CD14-positive monocyte (primary cell): Measurements from ENCODE around the gene PARD6B. TPM values are rescaled to one million over a fixed set of nuclear protein-coding genes. Genes with fewer than 3 reads are reported as not detected.
"Not testable (repeated sequence)": the region's sequence is repeated elsewhere in the genome, so short reads cannot be mapped to it uniquely, and the experiment has no call there.

ENCODE experiments used
- DNase-seq, 3 donors: peaks; one replicate each; pipeline ENCODE4 v3.0.0-alpha.2; 2011 to 2022
- H2AFZ ChIP-seq: 2 replicates; pipeline ENCODE4 v1.6.0; 2012; ENCODE audit warnings: mild to moderate bottlenecking, low read depth, low read length, inconsistent platforms; ENCODE audit not compliant: insufficient read depth, poor library complexity, severe bottlenecking
- H3K27ac ChIP-seq, 2 donors: 1 replicate in 1 of 2; 2 replicates in 1 of 2; pipeline ENCODE4 v1.5.1; 2012 to 2013; ENCODE audit warnings: low read length in 2 of 2, control low read depth in 1 of 2, inconsistent platforms in 1 of 2, low read depth in 1 of 2, mild to moderate bottlenecking in 1 of 2
- H3K27me3 ChIP-seq, 2 donors: one replicate each; pipeline versions ENCODE4 v1.6.0 to v1.6.1; 2011 to 2013; ENCODE audit warnings: low read length in 2 of 2; ENCODE audit not compliant: control insufficient read depth in 2 of 2, insufficient read depth in 2 of 2
- H3K36me3 ChIP-seq, 2 donors: replicated peaks in 1 of 2; 1 replicate in 1 of 2; 2 replicates in 1 of 2; pipeline versions ENCODE4 v1.5.1 to v1.6.1; 2012 to 2013; ENCODE audit warnings: low read length in 2 of 2, control low read depth in 1 of 2, inconsistent platforms in 1 of 2, mild to moderate bottlenecking in 1 of 2; ENCODE audit not compliant: insufficient read depth in 2 of 2, control insufficient read depth in 1 of 2
- H3K4me1 ChIP-seq, 2 donors: 1 replicate in 1 of 2; 2 replicates in 1 of 2; pipeline versions ENCODE4 v1.5.1 to v1.6.1; 2012 to 2013; ENCODE audit warnings: low read length in 2 of 2, control low read depth in 1 of 2, inconsistent platforms in 1 of 2, mild to moderate bottlenecking in 1 of 2, moderate library complexity in 1 of 2; ENCODE audit not compliant: insufficient read depth in 2 of 2, control insufficient read depth in 1 of 2
- H3K4me2 ChIP-seq: replicated peaks from 2 replicates; pipeline ENCODE3; 2012; ENCODE audit warnings: low read length, moderate library complexity, mild to moderate bottlenecking; ENCODE audit not compliant: poor library complexity, severe bottlenecking; ENCODE audit errors: extremely low read depth
- H3K4me3 ChIP-seq, 3 experiments: fragments of 200-600 bp in 1 of 3; sonication (generic) in 1 of 3; replicated peaks in 1 of 3; 1 replicate in 2 of 3; 2 replicates in 1 of 3; pipeline ENCODE4 v1.5.1; 2011 to 2013; ENCODE audit warnings: low read length in 3 of 3, mild to moderate bottlenecking in 3 of 3, control low read depth in 2 of 3, low read depth in 2 of 3, inconsistent platforms in 1 of 3, moderate library complexity in 1 of 3
- H3K79me2 ChIP-seq: 2 replicates; pipeline ENCODE4 v1.6.0; 2012; ENCODE audit warnings: mild to moderate bottlenecking, control low read depth, inconsistent platforms, low read length, moderate library complexity; ENCODE audit not compliant: insufficient read depth
- H3K9ac ChIP-seq: 2 replicates; pipeline ENCODE4 v1.6.0; 2017; ENCODE audit warnings: low read length, mild to moderate bottlenecking; ENCODE audit not compliant: insufficient read depth, poor library complexity, severe bottlenecking
- H3K9me3 ChIP-seq, 2 donors: replicated peaks in 1 of 2; 1 replicate in 1 of 2; 2 replicates in 1 of 2; pipeline versions ENCODE4 v1.5.1 to v1.6.1; 2012 to 2013; ENCODE audit warnings: low read length in 2 of 2, control low read depth in 1 of 2; ENCODE audit not compliant: control insufficient read depth in 1 of 2, insufficient read depth in 1 of 2
- H4K20me1 ChIP-seq: 2 replicates; pipeline ENCODE4 v1.6.0; 2012; ENCODE audit warnings: mild to moderate bottlenecking, low read length, control low read depth, moderate library complexity; ENCODE audit not compliant: insufficient read depth
- H3K27ac Mint-ChIP-seq, 7 donors: one replicate each; pipeline ENCODE4 v1.8.0; 2020; ENCODE audit warnings: mild to moderate bottlenecking in 7 of 7, mixed read lengths in 7 of 7, moderate library complexity in 6 of 7, inconsistent platforms in 2 of 7
- H3K27me3 Mint-ChIP-seq, 3 donors: one replicate each; pipeline ENCODE4 v1.8.0; 2021 to 2022; ENCODE audit warnings: low read depth in 3 of 3, mild to moderate bottlenecking in 3 of 3, mixed read lengths in 3 of 3, moderate library complexity in 3 of 3, inconsistent platforms in 1 of 3
- H3K36me3 Mint-ChIP-seq, 2 donors: one replicate each; pipeline ENCODE4 v1.8.0; 2020; ENCODE audit warnings: mixed read lengths in 2 of 2, inconsistent platforms in 1 of 2, mild to moderate bottlenecking in 1 of 2
- H3K4me1 Mint-ChIP-seq: one replicate; pipeline ENCODE4 v1.8.0; 2020; ENCODE audit warnings: mild to moderate bottlenecking, mixed read lengths
- H3K4me3 Mint-ChIP-seq, 2 donors: one replicate each; pipeline ENCODE4 v1.8.0; 2020; ENCODE audit warnings: mild to moderate bottlenecking in 2 of 2, mixed read lengths in 2 of 2, moderate library complexity in 1 of 2
- H3K9me3 Mint-ChIP-seq, 7 donors: one replicate each; pipeline ENCODE4 v1.8.0; 2020 to 2022; ENCODE audit warnings: mixed read lengths in 7 of 7, mild to moderate bottlenecking in 6 of 7, moderate library complexity in 6 of 7, inconsistent platforms in 2 of 7
- WGBS: methylation state at CpG from one replicate; pipeline ENCODE4 v1.1.5; 2013; ENCODE audit warnings: missing lambda C conversion rate; ENCODE audit not compliant: insufficient coverage; 5-methylcytosine and 5-hydroxymethylcytosine counted together
- intact Hi-C, 2 donors: fragments of 100-400 bp; cut with micrococcal nuclease; formaldehyde crosslinking; loops; one replicate each; pipeline versions ENCODE4 v1.15.0 to v1.15.1; 2023
- polyA plus RNA-seq, 3 donors: library from polyadenylated mRNA; depleted of rRNA in 1 of 3; unstranded in 2 of 3; stranded (reverse) in 1 of 3; fragments of 300-500 nt in 2 of 3; fragments of >200 nt in 1 of 3; fragmentation: Illumina TruSeq in 2 of 3; gene quantifications; 1 replicate in 2 of 3; 2 replicates in 1 of 3; pipeline ENCODE4 v1.2.3, GENCODE V29; 2012 to 2021

The PARD6B gene
- polyA plus RNA-seq, 3 donors: 0.04 to 0.13 (median 0.13) TPM

DNA sequence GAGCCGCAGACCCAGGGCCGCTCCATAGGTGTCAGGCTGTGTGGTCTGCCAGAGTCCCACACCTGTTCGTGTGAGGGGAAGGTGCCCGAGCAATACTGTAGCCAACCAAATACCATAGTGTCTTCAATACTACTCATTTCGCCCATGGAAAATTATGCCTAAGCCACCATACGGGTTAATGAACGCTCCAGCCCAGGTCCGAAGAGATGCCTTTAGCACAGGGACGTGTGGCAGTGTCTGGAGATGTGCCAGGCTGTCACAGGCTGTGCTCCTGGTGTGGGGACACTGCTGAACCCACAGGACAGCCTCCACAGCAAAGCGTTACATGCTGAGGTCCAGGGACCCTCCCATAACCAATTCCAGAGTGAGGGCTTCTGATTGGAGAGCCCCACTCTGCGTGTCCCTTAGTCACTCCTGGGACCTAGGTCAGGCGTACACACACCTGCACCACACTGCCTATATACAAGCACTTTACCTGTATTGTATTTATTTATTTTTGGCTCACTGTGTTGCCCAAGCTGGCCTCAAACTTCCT lies 38.2 kb downstream of the PARD6B start:
- DNase-seq, H3K27me3 ChIP-seq, H3K4me2 ChIP-seq, H3K9me3 Mint-ChIP-seq, H3K4me1 Mint-ChIP-seq, H3K9ac ChIP-seq, H3K9me3 ChIP-seq, H3K79me2 ChIP-seq, H2AFZ ChIP-seq, H4K20me1 ChIP-seq, H3K36me3 Mint-ChIP-seq, H3K27ac Mint-ChIP-seq, H3K4me1 ChIP-seq, H3K36me3 ChIP-seq, H3K27ac ChIP-seq, H3K4me3 Mint-ChIP-seq, H3K4me3 ChIP-seq, H3K27me3 Mint-ChIP-seq: not testable (repeated sequence)
- 83% methylated on average over 4 of the region's 12 CpGs for WGBS
- intact Hi-C loops: loop anchor here in 1 of 2 donors (5.0 kb wide), 1 partner anchor 127 kb away; no protein-coding TSS in a partner anchor

DNA sequence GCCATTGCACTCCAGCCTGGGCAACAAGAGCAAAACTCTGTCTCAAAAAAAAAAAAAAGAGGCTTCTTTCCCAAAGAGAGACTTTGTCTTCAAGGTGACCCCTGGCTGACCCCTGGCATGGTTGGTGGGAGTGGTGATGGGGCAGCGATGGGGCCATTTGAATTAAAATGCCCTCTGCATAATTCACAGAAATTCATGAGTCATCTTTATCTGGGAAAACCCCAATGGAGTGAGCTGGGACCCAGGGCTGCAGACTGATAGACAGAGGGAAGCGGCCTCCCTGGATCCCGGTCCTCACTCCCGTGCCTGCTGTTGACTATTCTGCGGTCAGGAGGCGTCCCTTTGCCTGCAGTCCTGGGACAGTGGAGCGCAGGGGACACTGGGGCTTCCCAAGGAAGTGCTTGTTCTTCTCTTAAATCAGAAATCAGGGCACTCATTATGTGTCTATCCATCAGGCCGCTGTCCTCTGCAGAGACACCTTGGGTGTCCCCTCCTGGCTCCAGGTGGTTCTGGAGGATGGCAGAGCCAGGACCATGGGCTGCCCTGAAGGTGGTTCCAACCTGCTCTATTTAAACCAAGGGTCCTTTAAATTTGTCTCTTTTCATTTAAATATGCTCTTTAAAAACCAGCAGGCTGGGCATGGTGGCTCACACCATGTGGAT lies 40.2 kb downstream of the PARD6B start:
- intact Hi-C loops, H3K9ac ChIP-seq, H2AFZ ChIP-seq, H3K36me3 Mint-ChIP-seq, H3K4me3 Mint-ChIP-seq, H3K4me3 ChIP-seq, H4K20me1 ChIP-seq, H3K9me3 ChIP-seq, H3K9me3 Mint-ChIP-seq, H3K79me2 ChIP-seq, H3K4me2 ChIP-seq, H3K27ac Mint-ChIP-seq, H3K27me3 Mint-ChIP-seq, H3K36me3 ChIP-seq, H3K27me3 ChIP-seq, H3K4me1 Mint-ChIP-seq, DNase-seq, H3K4me1 ChIP-seq, H3K27ac ChIP-seq: not testable (repeated sequence)
- WGBS: 100% methylated on average over 1 of the region's 8 CpGs
